Right hindlimb (tissue), 1 donor: ENCODE results near the gene ARMH1.

ENCODE experiments used
- DNase-seq: peaks from one replicate; pipeline ENCODE4 v3.0.0-alpha.2; 2018

ARMH1 gene

DNA sequence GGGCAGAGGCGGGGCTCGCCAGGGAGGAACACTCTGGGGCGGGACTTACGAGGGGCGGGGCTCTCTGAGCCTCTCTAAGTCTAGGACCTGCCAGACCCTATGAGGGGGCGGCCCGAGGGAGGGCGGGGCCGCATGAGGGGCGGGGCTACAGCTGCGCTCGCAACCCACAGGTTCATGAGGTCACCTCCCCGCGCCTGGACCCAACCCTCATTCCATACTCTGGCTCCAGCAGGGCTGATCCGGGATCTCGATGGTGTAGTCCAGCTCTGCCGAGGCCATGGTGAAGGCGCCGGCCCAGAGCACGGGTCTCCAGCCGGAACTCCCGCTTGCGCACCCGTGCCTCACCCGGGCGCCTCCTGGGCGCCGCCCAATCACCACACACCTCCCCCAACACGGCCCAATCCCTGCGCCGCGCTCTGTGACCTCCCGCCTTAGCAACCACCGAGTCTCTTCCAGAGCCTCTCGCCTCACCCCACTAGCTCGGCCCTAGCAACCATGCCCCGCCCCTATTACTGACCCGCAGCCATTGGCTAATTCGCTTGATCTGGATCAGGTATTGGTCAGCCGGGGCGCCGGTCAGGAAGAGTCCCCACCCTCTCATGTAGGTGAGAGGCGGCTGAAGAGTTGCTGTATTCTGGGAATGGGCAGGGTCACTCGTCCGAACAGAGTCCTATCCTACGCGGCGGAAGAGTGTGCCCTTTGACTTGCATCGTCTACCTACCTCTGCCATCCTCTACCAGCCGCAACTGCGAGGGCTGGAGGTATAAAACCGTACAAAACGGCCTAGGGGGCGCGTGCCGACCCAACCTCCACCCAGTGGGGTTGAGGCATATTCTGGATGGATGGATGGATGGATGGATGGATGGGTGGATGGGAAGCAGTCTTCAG, at the start of gene ARMH1, which contains the start of gene TMEM53:
Gene ARMH1, plus strand, starts transcription at position 602 of the 888 bp plus-strand sequence. CDS start 14,984 bp downstream, outside the sequence.
Gene TMEM53, minus strand, starts transcription at position 369 of the 888 bp plus-strand sequence. Its CDS starts 90 bp downstream, at position 279.
- DNase-seq = peak; percentile 99

DNA sequence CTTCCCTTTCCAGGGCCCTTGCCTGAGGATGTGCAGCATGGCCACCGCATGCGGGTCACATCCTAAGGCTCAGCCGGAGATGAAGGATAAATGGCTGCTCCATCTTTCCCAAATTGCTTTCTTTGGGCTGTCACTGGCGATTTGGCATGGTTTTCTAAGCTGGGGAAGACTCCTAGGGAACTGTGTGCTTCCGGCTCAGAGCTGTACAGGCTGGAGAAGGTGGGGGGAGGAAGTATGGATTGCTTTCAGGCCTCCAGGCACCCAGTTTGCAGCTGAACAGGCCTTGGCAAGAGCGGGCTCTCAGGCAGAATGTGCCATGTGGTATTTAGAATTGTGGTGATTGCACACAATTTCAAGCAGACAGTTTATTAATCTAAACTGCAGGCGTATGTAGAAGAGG, 49.2 kb upstream of the ARMH1 start:
- DNase-seq = no peak

DNA sequence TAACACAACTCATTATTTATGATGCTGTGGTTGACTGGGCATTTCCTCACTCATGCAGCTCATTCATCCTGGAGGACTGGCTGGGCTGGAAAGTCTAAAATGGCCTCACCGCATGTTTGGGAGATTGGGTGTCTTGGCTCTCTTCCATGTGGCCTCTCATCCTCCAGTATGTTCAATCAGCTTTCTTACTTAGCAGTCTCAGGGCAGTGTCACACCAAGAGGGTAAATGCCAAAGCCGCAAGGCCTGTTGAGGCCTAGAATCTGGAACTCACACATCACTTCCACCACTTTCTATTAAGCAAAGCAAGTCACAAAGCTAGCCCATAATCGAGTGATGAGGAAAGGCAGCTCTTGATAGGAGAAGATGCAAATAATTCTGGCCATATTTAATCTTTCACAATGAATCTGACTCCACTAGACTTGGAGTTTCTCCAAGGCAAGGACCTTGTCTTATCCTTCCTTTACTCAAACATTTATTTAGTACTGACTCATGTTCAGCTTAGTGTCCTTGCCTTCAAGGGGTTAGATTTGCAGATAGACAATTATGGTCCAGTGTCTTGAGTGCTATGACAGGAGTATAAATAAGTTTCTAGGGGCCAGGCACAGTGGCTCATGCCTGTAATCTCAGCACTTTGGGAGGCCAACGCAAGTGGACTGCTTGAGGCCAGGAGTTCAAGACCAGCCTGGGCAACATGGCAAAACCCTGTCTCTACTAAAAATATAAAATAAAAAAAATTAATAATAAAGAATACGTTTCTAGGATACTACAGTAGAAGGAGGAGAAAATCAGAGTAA, 45.4 kb upstream of the ARMH1 start:
- DNase-seq = no peak

DNA sequence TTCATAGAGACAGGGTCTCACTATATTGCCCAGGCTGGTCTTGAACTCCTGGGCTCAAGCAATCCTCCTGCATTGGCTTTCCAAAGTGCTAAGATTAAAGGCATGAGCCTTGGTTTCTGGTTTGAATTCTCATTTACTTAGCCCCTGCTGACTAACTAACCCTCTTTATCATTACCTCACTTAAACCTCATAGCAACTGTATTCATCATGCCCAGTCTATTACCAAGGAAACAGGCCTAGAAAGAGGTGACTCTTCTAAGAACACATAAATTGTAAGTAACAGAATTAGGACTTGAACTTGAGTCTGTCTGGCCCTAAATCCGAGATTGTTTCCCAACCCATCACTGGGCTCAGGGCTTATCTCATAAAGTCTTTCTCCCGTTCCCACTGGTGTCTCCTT, 44.4 kb upstream of the ARMH1 start:
- no peak for DNase-seq

DNA sequence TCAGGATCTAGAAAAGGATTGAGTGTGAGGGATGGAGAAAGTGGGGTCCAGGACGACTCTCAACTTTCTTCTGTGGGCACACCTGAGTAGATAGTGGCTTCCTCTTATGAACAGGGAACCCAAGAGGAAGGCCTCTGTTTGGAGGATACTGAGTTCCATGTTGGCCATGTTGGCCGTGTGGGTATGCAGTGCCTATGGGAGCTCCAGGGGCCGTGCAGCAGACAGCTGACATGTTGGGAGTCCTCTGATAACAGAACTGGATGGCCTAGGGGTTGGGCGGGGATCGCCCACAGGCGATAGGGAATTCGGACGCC, 43.2 kb upstream of the ARMH1 start:
- no peak for DNase-seq

DNA sequence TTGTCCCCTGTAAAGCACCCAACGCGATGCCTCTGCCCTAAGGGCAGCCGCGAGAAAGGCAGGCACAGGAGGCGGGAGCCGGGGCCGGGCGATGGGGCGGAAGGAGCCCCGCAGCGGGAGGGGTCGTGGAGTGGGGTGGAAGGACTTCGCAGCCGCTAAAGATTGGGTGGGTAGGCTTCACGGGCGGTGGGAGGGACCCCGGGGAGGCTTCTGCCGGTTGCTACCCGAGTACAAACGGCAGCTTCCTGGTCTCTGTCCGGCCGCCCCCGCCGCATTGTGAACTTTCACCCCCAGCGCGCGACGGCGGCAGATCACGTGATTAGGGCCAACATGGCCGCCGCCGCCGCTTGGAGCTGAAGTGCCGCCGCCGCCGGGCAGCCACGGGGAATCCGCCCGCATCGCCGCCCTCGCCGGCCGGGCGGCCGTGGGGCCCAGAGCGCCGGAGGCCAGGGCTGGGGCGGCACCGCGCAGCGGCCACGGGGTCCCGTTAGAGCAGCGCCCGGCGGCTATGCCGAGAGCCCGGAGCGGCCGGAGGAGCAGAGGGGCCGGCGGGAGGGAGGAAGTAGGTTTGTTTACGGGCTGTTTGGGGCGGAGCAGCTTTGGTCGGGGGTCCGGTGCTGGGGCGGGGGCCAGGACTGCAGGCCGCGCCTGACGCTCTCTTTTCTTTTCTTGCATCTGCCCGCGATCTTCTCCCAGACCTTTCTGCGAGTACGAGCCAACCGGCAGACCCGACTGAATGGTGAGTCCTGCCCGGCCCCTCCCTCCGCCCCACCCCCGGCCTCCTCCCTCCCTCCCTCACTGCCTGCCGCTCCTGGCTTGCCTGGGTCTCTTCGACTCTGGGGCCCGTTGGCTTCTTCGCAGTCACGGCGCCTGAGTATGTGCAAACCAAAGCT, 42.6 kb upstream of the ARMH1 start:
- peak; percentile 96 for DNase-seq

DNA sequence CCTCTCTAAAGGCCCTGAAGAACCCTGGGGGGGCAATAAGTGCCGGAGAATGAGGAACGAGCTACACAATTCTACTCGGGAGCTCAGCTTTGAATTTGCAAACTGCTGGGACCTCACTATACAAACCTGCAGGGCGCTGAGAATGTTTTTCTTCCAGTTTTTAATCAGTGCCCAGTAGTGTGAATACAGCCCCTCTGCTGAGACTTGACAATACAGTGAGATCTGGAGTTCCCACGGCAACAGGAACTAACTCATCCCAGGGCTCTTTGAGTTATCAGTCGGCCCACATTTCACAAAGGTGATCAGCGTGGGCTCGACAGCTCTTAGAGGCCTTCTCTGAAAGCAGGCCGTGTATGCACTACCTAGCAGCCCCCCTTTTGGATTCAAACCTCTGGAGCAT, 41.9 kb upstream of the ARMH1 start:
- DNase-seq = no peak

DNA sequence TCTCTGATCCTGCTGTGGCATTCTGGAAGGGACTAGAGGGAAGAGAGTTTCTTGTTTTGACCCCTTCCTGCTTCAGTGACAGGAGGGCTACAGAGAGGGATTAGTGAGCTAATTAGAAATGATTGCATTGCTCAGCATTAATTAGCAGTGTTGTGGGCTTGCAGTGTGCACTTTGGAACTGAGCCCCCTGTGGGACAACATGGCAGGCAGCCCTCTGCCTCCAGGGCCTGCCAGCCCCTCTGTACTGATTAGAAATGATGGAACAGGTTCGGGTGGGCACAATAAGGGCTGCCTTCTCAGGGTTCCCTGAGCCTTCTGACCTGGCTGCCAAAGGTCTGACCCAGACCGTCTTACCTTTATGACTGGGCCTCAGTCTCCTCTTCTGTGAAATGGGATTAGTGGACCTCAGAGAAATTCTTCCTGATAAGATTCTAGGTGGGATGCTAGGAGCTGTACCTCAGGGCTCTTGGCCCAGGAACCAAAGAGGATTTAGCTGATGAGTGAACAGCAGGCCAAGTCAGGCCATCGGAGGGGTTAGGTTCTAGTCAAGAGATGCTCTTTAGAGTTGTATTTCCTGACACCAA, 39.8 kb upstream of the ARMH1 start:
- DNase-seq = no peak

DNA sequence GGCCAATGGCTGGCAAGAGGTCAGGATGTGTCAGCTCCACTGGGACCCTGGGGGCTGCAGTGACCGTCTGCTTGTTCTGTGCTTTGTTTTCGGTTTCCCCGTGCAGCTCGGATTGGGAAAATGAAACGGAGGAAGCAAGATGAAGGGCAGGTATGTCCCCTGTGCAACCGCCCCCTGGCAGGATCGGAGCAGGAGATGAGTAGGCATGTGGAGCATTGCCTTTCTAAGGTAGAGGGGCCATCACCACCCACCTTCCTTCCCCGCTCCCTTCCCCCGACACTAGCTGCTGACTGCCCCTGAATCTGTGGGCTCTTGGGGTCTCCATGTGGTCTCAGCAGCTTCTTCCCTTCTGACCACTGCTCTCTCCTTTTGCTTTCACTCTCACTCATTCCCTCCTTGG, 39.1 kb upstream of the ARMH1 start:
- no peak for DNase-seq

DNA sequence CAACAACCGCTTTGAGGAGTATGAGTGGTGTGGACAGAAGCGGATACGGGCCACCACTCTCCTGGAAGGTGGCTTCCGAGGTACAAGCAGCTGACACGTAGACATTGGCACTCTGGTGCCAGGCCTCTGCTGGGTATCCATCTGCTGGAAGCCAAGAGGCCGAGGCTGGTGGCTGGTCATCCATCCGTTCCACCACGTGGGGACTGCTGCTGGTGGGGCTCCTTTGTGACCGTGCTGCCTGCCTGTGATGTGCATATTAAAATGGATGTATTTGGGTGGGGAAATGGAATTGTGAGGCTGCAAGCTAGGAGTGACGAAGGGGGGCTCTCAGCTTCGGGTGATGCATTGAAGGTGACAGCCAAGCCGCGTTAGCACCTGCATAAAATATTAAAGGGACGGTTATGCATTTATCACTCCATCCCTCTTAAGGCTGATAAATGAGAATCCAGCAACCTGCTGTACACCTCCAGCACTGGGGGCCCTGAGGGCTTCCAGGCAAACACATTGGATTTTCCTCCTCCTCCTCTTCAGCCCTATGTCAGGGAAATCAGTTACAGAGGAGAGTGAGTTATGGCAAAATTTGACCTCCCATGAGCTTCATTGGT, 38.3 kb upstream of the ARMH1 start:
- no peak for DNase-seq

DNA sequence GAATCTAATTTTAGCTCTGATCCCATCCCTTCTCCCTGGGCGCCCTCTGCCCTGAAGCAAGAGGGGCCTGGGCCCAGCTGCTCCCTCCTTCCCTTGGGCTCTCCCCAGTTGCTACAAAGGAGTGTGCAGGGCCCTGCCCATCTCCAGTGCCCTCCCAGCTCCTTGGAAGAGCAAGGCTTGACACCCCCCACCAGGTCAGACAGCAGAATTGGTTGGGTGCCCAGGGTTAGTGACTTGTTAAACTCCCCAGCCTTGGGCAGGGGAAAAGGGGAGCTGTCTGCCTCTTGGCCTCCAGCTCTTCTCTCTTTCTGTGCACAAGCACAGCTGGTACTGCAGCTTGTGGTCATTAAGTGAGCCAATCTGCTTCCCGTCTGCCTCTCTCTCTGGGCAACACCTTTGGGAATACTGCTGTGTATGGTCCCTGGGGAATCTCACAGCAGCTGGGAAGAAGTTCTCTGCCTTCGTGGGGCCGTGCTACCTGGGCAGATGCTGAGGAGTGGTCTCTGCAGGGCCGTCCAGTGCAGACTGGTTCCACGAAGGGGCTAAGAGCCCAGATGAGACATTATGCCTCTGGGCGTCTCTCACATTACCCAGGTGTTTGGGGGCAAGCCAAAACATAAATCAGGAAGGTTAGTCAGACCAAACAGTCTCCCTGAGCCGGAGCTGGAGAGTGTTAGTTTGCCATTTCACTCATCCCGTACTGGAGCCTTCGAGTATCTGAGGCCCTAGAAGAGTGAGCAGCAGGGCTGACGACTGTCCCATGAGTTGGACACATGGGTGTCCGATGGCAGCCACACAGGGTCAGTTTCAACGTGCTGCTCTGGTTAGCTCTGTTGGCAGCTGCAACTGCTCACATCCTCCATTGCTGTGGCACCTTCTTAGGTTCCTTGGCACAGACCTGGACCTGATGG, 37.6 kb upstream of the ARMH1 start:
- DNase-seq = no peak

DNA sequence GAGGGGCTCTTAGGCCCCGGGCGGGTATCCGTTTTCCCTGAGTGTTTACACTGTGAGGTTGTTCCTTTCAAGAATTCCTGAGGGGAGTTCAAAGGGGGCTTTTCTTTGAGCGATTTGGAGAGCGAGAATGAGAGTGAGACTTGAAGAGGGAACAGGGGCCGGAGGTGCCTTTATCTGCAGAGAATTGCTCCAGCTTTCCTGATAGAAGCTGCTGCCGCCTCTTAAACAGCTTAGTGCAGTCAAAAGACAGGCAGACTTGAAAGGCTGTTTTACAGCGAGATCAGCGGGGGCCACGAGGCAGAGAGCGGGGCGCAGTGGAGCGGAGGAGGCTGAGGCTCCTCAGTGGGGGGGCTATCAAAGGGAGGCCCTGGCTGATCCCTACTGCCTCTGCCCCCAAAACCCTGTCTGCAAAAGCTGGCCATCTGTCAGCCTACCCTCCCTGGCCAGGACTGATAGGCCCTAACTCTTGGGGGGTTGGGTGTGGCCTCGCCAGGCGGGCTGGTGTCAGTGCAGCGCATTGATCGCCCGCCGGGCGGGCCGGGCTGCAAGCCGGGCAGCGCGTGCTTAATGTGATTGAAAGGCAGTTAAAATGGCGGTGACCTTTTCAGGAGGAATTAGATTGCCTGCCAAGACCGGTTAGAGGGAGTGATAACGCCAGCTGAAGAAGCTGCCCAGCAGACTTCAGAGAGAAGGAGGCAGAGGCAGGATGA, 36.7 kb upstream of the ARMH1 start:
- no peak for DNase-seq

DNA sequence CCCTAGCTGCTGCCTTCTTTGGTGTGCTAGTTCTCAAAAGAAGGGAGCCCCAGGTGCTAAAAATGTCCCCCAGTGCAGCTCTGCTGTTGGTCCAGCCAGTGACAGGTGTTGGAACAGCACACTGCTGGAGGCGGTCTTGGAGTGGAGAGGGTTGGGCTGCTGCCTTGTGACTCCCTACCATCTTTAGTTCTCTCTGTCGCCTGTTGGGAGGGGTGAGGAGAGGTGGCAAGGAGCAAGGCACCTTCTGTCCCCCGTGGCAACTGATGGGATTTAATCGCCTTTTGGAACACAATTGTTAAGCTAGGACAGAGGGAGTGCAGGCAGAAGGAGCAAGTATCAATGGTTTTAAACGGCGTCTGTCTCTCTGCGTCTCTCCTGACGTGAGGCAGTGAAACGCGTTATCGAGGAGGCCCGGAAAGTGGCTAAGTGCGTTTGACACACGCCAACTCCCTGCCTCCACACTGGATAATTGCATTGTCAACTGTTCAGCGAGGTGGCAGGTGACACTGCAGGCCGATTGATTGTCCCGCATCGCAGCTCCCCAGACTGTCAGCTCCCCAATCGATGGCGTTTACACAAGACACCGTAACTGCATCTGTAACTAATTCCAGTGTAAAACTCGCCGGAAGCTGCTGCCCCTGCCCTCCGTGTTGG, 34.2 kb upstream of the ARMH1 start:
- no peak for DNase-seq

DNA sequence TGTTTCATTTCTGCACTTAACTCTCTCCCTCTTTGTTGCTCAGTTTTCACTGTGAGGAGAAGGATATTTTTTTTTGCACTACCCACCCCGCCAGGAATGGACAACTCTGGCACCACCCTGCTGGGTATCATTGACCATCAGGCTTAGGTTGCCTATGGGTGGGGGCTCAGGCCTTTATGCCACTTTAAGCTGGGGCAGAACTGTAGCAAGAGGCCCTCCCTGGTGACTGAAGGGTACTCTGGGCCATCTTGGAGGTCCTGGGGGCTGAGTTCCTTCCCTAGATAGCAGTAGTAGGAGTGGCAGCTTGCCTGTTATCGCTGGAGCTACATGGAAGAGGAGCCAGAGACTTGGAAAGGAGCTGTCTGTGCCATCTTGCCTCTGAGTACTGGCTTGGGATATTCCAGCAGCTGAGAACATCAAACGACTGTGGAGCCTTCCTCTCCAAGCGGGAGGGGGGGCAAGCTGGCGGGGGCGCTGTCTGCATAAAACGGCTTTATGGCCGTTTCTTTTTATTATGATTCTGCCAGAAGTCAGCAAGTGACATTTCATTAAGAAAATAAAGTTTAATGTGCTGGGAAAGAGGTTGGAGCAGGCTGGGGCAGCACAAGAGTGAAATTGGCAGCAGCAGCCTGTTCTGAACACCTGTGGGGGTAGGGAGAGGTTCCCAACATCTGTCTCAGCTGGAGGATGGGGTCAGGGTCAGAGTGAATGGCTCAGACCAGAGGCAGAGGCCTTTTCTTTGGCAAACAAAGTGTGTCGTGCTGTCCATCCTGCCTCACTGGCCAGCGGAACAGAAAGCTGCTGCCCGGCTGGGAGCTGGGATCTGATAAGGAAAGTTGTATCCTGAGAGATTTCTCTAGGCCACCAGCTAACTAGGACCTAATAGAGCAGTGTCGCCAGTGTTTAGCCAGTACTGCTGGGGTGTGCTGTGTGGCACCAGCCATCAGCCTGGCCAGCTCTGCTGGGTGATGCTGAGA, 33.1 kb upstream of the ARMH1 start:
- DNase-seq = no peak

DNA sequence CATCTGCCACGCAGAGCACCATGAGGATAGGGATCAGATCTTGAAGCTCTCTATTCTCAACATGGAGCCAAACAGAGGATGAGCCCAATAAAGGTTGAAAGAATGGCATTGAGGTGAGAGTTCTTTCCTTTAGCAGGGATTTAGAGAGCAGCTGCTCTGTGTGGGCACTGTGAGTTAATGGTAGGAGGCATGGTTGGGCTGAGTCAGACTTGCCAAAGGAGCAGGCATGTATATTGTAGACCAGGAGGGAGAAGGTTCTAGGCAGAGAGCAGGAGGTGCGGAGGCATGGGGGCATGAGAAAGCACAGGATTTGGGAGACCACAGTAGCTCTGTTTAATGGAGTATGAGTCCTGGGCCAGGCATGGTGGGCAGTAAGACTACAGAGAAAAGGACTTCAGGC, 32.3 kb upstream of the ARMH1 start:
- no peak for DNase-seq

DNA sequence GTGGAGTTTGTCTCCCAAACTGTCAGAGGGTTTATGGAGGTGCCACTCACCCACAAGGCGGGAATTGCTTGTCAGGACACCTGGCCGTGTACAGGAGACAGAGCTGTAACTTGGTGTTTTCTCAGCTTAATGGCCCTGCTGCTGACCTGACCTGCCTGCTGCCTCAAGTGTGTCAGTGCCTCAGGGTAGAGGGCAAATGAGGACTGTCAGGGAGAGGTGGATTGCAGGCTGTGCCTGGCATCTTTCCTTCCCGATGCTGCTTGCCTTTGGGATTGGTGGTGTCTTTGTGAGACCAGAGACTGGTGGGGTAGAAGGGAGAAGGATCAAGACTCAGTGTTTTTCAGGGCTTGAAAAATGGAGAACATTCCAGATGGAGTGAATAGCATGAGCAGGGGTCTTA, 31.6 kb upstream of the ARMH1 start:
- DNase-seq = no peak

DNA sequence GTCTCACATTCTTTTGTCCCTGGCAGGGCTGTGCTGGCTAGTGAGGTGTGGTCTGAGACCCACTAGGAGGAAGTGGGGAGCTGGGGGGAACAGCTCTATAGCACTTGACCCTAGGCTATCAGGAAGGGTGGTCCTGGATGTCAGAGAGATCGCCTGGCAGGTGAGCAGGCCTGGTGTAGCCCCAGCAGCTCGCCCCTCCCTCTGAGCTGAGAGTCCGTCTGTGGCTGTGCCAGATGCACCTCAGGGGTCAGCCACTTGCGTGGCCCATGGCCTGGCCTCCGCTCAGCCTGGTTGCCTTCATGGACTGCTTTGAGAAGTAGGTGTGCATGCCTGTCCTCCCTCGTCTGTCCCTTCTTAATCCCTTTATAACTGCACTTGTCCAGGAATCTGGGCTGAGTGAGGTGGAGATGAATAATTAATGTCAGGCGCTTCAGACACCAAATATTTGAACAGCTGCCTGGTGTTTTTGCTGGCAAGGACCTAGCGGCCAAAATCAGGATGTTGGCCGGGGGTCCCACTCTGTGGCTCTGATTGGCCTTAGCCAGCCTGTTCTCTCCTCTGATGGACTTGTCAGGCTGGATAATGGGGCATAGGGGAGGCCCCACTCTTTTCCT, 30.7 kb upstream of the ARMH1 start:
- DNase-seq = no peak

DNA sequence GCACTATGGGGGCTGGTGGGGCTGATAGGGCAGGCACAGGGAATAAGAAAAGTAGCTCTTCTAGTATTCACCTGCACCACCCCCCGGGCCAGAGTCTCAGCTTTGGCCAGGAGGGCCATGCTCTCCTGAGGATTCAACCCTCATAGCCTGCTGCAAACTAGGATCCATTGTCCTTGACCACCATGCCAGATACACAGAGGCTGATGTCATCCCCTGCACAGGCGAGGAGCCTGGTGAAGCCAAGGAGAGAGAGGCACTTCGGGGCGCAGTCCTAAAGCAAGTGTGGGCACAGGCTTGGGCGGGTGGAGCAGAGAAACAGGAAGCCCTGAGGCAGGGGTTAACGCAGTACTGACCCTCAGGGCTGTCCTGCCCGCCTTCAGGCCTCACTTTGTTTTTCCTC, 29.7 kb upstream of the ARMH1 start:
- no peak for DNase-seq
